ENCODE data around the gene ENDOV. TPM values are rescaled to one million over a fixed set of nuclear protein-coding genes. Genes with fewer than 3 reads are reported as not detected.

Gene ENDOV
- total RNA-seq, 1 experiment from 2014 or later = 33.2 TPM

DNA sequence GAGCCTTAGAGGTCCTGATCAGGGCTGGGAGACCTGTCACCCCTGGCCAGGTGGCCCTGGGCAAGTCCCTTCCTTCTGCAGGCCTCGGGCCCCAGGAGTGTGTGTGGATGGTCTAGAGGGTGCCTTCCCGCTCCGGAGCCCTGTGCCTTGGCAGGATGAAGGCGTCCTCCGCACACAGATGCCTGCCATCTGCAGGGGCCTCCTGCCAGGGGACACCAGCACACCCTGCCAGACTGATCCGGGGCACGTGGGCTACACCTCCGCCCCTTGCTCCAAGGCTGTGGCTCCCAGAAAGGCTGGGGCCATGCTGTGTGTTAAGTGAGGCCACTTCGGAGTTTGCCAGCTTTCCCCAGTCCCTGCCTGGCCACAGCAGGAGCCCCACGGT lies 30.8 kb downstream of the ENDOV start:
- no peak overlapping the region for H3K27ac Mint-ChIP-seq (ENCODE audit: unreplicated experiment)
- no peaks in the 10 kb centered on the region for H3K9me3 Mint-ChIP-seq (ENCODE audit: low read depth, unreplicated experiment)
- CTCF ChIA-PET = no interaction called here
- intact Hi-C loops (cut with micrococcal nuclease; ENCODE audit: unreplicated experiment) = no loop called here
- TF ChIP-seq, protein P1, sequence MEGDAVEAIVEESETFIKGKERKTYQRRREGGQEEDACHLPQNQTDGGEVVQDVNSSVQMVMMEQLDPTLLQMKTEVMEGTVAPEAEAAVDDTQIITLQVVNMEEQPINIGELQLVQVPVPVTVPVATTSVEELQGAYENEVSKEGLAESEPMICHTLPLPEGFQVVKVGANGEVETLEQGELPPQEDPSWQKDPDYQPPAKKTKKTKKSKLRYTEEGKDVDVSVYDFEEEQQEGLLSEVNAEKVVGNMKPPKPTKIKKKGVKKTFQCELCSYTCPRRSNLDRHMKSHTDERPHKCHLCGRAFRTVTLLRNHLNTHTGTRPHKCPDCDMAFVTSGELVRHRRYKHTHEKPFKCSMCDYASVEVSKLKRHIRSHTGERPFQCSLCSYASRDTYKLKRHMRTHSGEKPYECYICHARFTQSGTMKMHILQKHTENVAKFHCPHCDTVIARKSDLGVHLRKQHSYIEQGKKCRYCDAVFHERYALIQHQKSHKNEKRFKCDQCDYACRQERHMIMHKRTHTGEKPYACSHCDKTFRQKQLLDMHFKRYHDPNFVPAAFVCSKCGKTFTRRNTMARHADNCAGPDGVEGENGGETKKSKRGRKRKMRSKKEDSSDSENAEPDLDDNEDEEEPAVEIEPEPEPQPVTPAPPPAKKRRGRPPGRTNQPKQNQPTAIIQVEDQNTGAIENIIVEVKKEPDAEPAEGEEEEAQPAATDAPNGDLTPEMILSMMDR (IDR thresholded peaks at IDR 0.05; ENCODE audit: unreplicated experiment) = no peak
- DNase-seq = no peak
- BruUV-seq (replicated peaks) = no TSS peak
- no peaks in the 10 kb centered on the region for H3K36me3 Mint-ChIP-seq (ENCODE audit: insufficient read depth, unreplicated experiment)
- H3K27me3 Mint-ChIP-seq (ENCODE audit: unreplicated experiment) = peaks cover 8% of the 10 kb centered on the region
- no peak overlapping the region for H3K4me3 Mint-ChIP-seq (ENCODE audit: low read depth, unreplicated experiment)
- no peaks in the 10 kb centered on the region for H3K4me1 Mint-ChIP-seq (ENCODE audit: low read depth, unreplicated experiment)

DNA sequence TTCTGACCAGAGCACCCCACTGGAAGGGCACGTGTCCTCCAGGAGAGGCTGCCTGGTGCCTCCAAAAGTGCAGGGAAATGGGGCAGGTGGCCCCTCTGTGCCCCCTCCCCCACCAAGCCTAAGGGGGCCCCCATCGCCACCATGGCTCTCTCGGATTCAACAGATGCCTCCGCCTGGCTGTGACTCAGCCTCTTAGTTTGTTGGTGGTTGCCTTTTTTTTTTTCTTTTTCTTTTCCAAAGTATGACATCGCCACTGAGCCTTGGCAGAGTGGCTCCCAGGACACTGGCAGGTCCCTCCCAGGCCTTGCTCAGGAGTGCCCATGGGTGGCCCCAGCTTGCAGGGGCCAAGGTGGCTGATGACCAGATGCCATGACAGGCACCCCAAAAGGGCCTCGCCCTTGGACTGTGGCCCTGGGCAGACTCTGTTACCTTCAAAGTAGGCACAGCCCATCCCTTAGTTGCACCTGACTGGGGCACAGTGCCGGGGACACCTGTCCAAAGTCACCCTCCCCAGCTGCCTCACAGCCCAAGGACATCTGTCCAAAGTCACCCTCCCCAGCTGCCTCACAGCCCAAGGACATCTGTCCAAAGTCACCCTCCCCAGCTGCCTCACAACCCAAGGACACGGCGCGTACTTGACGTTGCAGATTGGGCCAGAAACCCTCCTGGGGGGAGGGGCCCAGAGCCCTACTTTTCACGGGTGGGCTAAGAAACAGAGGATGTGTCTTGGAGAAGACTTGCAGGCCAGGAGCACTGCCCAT lies 31.9 kb downstream of the ENDOV start:
- H3K4me1 Mint-ChIP-seq (ENCODE audit: low read depth, unreplicated experiment) = no peaks in the 10 kb centered on the region
- DNase-seq = no peak
- no peaks in the 10 kb centered on the region for H3K36me3 Mint-ChIP-seq (ENCODE audit: insufficient read depth, unreplicated experiment)
- H3K9me3 Mint-ChIP-seq (ENCODE audit: low read depth, unreplicated experiment) = no peaks in the 10 kb centered on the region
- no TSS peak for BruUV-seq (replicated peaks)
- H3K27ac Mint-ChIP-seq (ENCODE audit: unreplicated experiment) = no peak overlapping the region
- TF ChIP-seq, protein P1 (IDR thresholded peaks at IDR 0.05; ENCODE audit: unreplicated experiment) = no peak
- no peak overlapping the region for H3K4me3 Mint-ChIP-seq (ENCODE audit: low read depth, unreplicated experiment)
- intact Hi-C loops (cut with micrococcal nuclease; ENCODE audit: unreplicated experiment) = no loop called here
- CTCF ChIA-PET = interaction anchor here (0.8 to 1.0 kb wide), 2 partner anchors 9 to 20 kb away, joined by 3 read pairs; no protein-coding TSS in a partner anchor
- peaks cover 8% of the 10 kb centered on the region for H3K27me3 Mint-ChIP-seq (ENCODE audit: unreplicated experiment)

DNA sequence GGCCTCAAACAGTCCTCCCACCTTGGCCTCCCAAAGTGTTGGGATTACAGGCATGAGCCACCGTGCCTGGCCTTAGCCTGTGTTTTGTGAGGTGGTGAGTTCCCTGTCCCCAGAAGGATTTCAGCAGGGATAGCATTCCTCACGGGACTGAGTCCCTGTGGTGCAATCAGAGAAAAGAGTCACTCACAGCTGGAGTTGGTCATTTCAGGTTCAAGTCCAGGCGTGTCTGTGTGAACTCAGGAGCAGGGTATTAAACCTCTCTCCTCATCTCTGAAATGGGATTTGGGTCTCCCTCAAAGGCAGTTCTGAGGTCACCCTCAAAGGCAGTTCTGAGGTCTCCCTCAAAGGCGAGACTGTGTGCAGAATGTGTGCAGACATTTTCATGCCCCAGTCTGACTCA lies 32.8 kb downstream of the ENDOV start:
- no peaks in the 10 kb centered on the region for H3K4me1 Mint-ChIP-seq (ENCODE audit: low read depth, unreplicated experiment)
- DNase-seq = no peak
- BruUV-seq (replicated peaks) = no TSS peak
- intact Hi-C loops (cut with micrococcal nuclease; ENCODE audit: unreplicated experiment) = no loop called here
- no peaks in the 10 kb centered on the region for H3K9me3 Mint-ChIP-seq (ENCODE audit: low read depth, unreplicated experiment)
- H3K27ac Mint-ChIP-seq (ENCODE audit: unreplicated experiment) = no peak overlapping the region
- H3K36me3 Mint-ChIP-seq (ENCODE audit: insufficient read depth, unreplicated experiment) = no peaks in the 10 kb centered on the region
- H3K27me3 Mint-ChIP-seq (ENCODE audit: unreplicated experiment) = peaks cover 7% of the 10 kb centered on the region
- CTCF ChIA-PET = interaction anchor here (0.7 kb wide), 1 partner anchor 9 kb away, joined by 7 read pairs; no protein-coding TSS in a partner anchor
- TF ChIP-seq, protein P1 (IDR thresholded peaks at IDR 0.05; ENCODE audit: unreplicated experiment) = no peak
- H3K4me3 Mint-ChIP-seq (ENCODE audit: low read depth, unreplicated experiment) = no peak overlapping the region

DNA sequence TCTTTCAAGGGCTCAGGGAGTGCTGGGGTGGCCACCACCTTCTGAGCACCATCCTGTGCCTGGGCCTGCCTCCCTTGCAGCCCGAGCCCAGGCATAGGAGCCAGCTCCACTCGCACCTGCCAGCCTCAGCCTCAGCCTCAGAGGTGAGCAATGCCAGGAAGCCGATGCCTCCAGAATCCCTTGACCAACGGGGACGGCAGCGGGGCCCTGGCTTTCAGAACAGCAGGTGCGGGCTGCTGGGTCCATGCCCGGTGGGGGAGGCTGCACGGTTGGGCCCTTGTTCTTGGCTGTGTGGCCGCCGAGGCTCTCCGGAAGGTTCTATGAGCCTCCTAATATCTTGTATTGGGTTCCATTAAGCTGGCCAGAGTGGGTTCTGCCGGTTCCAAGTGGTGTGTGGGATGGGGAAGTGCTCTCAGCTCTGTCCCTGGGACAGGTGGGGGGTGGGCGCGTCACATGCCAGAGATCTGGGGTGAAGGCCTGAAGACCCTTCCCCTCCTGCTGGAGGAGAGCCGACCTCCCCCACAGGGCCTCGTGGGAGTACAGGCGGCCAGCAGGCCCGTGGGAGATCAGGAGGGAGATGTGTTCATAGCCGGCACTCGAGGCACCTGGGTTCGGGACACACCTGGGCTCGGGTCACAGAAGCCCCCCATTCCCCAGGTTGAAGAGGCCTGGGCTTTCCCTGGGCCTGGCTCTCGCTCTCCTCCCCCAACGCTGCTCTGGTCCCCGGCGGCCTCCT lies 34.4 kb downstream of the ENDOV start:
- CTCF ChIA-PET = no interaction called here
- H3K27me3 Mint-ChIP-seq (ENCODE audit: unreplicated experiment) = no peaks in the 10 kb centered on the region
- TF ChIP-seq, protein P1 (IDR thresholded peaks at IDR 0.05; ENCODE audit: unreplicated experiment) = no peak
- no peak overlapping the region for H3K4me3 Mint-ChIP-seq (ENCODE audit: low read depth, unreplicated experiment)
- no TSS peak for BruUV-seq (replicated peaks)
- DNase-seq = no peak
- intact Hi-C loops (cut with micrococcal nuclease; ENCODE audit: unreplicated experiment) = no loop called here
- H3K27ac Mint-ChIP-seq (ENCODE audit: unreplicated experiment) = no peak overlapping the region
- H3K9me3 Mint-ChIP-seq (ENCODE audit: low read depth, unreplicated experiment) = no peaks in the 10 kb centered on the region
- H3K4me1 Mint-ChIP-seq (ENCODE audit: low read depth, unreplicated experiment) = no peaks in the 10 kb centered on the region
- H3K36me3 Mint-ChIP-seq (ENCODE audit: insufficient read depth, unreplicated experiment) = peaks cover 14% of the 10 kb centered on the region
